ENCODE results near the gene HS6ST2.

The HS6ST2 gene

GRCh38 chrX:132603700-132604286 lies 354.6 kb downstream of the HS6ST2 start:
- no peak overlapping the region for H3K27ac Mint-ChIP-seq
- no peaks in the 10 kb centered on the region for H3K36me3 Mint-ChIP-seq
- H3K9me3 Mint-ChIP-seq (ENCODE audit: low read depth), result no peaks in the 10 kb centered on the region
- no peak overlapping the region for H3K4me3 Mint-ChIP-seq
- no peaks in the 10 kb centered on the region for H3K4me1 Mint-ChIP-seq (ENCODE audit: low read depth)
- no peaks in the 10 kb centered on the region for H3K27me3 Mint-ChIP-seq

- H3K27me3 Mint-ChIP-seq, result no peaks in the 10 kb centered on the region
- H3K27ac Mint-ChIP-seq, result no peak overlapping the region
- H3K36me3 Mint-ChIP-seq, result no peaks in the 10 kb centered on the region
- H3K4me3 Mint-ChIP-seq, result no peak overlapping the region
- no peaks in the 10 kb centered on the region for H3K9me3 Mint-ChIP-seq (ENCODE audit: low read depth)
- no peaks in the 10 kb centered on the region for H3K4me1 Mint-ChIP-seq (ENCODE audit: low read depth)
These were observed 355.7 kb downstream of the HS6ST2 start for GRCh38 chrX:132602701-132603100.

- H3K9me3 Mint-ChIP-seq (ENCODE audit: low read depth), result no peaks in the 10 kb centered on the region
- no peaks in the 10 kb centered on the region for H3K4me1 Mint-ChIP-seq (ENCODE audit: low read depth)
- no peak overlapping the region for H3K4me3 Mint-ChIP-seq
- no peaks in the 10 kb centered on the region for H3K27me3 Mint-ChIP-seq
- H3K36me3 Mint-ChIP-seq, result no peaks in the 10 kb centered on the region
- no peak overlapping the region for H3K27ac Mint-ChIP-seq
These were observed 363.4 kb downstream of the HS6ST2 start for GRCh38 chrX:132594999-132595398.

GRCh38 chrX:132594129-132594528 lies 364.3 kb downstream of the HS6ST2 start:
- H3K27ac Mint-ChIP-seq, result no peak overlapping the region
- no peaks in the 10 kb centered on the region for H3K36me3 Mint-ChIP-seq
- H3K27me3 Mint-ChIP-seq, result no peaks in the 10 kb centered on the region
- no peaks in the 10 kb centered on the region for H3K9me3 Mint-ChIP-seq (ENCODE audit: low read depth)
- no peaks in the 10 kb centered on the region for H3K4me1 Mint-ChIP-seq (ENCODE audit: low read depth)
- no peak overlapping the region for H3K4me3 Mint-ChIP-seq

GRCh38 chrX:132592880-132593279 lies 365.5 kb downstream of the HS6ST2 start:
- Mint-ChIP-seq H3K27me3 (no peaks in the 10 kb centered on the region), H3K4me3 (no peak overlapping the region), H3K4me1 (ENCODE audit: low read depth) (no peaks in the 10 kb centered on the region), H3K27ac (no peak overlapping the region), H3K36me3 (no peaks in the 10 kb centered on the region), H3K9me3 (ENCODE audit: low read depth) (no peaks in the 10 kb centered on the region)

GRCh38 chrX:132591719-132592275 lies 366.6 kb downstream of the HS6ST2 start:
- H3K4me1 Mint-ChIP-seq (ENCODE audit: low read depth), result no peaks in the 10 kb centered on the region
- H3K27me3 Mint-ChIP-seq, result no peaks in the 10 kb centered on the region
- H3K36me3 Mint-ChIP-seq, result no peaks in the 10 kb centered on the region
- no peaks in the 10 kb centered on the region for H3K9me3 Mint-ChIP-seq (ENCODE audit: low read depth)
- no peak overlapping the region for H3K27ac Mint-ChIP-seq
- H3K4me3 Mint-ChIP-seq, result no peak overlapping the region

- H3K4me1 Mint-ChIP-seq (ENCODE audit: low read depth), result no peaks in the 10 kb centered on the region
- H3K4me3 Mint-ChIP-seq, result no peak overlapping the region
- no peaks in the 10 kb centered on the region for H3K27me3 Mint-ChIP-seq
- H3K27ac Mint-ChIP-seq, result no peak overlapping the region
- H3K36me3 Mint-ChIP-seq, result no peaks in the 10 kb centered on the region
- no peaks in the 10 kb centered on the region for H3K9me3 Mint-ChIP-seq (ENCODE audit: low read depth)
These were observed 367.9 kb downstream of the HS6ST2 start for GRCh38 chrX:132590350-132591026.

- Mint-ChIP-seq H3K4me1 (ENCODE audit: low read depth) (no peaks in the 10 kb centered on the region), H3K36me3 (no peaks in the 10 kb centered on the region), H3K27me3 (no peaks in the 10 kb centered on the region), H3K27ac (no peak overlapping the region), H3K9me3 (ENCODE audit: low read depth) (no peaks in the 10 kb centered on the region), H3K4me3 (no peak overlapping the region)
These were observed 373.5 kb downstream of the HS6ST2 start for GRCh38 chrX:132584936-132585335.

GRCh38 chrX:132576939-132577338 lies 381.5 kb downstream of the HS6ST2 start:
- no peaks in the 10 kb centered on the region for H3K9me3 Mint-ChIP-seq (ENCODE audit: low read depth)
- H3K27me3 Mint-ChIP-seq, result no peaks in the 10 kb centered on the region
- no peak overlapping the region for H3K4me3 Mint-ChIP-seq
- H3K27ac Mint-ChIP-seq, result no peak overlapping the region
- H3K36me3 Mint-ChIP-seq, result no peaks in the 10 kb centered on the region
- no peaks in the 10 kb centered on the region for H3K4me1 Mint-ChIP-seq (ENCODE audit: low read depth)
